NCI-H2081 (cell line): Measurements from ENCODE around the gene ANKLE1.
"Not testable (repeated sequence)": the region's sequence is repeated elsewhere in the genome, so short reads cannot be mapped to it uniquely, and the experiment has no call there.

Experiments
- DNase-seq, 2 experiments: peaks; one replicate each; lab custom pipeline; 2025; lab: John Stamatoyannopoulos, UW

ANKLE1 gene

DNA sequence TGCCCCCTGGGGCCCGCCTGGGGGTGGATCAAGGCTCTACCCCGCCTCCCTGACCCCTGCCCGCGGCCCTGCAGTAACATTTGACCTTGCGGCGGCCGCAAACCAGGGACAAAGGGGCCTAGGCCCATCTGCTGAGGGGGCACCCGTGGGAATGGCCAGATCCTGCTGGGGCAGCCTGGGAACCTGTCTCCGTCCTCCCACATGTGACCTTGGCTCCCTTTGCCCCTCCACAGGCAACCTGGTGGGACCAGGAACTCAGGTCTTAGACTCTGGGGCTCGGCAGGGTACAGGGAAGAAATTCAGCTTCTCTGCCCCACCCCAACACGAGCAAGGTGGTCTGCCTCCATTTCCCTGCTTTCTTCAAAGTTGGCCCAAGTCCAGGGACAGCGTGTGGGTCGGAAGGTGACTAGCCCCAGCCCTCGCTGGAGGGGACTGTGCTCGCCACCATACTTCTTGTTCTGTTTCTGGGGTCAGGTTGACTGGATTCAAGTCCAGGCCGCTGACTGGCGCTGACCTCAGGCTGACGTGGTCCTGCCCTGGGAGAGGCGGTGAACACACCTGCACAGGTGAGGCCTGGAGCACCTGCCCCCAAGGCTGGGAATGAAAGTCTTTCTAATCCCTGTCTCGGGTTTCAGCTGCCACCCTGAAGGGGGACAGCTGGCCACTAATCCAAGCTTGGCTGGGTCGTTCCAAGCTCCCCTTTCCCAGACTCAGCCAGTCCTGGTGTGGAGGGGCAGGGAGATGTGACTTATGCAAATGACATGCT, 33.5 kb upstream of the ANKLE1 start:
- no peak for DNase-seq

DNA sequence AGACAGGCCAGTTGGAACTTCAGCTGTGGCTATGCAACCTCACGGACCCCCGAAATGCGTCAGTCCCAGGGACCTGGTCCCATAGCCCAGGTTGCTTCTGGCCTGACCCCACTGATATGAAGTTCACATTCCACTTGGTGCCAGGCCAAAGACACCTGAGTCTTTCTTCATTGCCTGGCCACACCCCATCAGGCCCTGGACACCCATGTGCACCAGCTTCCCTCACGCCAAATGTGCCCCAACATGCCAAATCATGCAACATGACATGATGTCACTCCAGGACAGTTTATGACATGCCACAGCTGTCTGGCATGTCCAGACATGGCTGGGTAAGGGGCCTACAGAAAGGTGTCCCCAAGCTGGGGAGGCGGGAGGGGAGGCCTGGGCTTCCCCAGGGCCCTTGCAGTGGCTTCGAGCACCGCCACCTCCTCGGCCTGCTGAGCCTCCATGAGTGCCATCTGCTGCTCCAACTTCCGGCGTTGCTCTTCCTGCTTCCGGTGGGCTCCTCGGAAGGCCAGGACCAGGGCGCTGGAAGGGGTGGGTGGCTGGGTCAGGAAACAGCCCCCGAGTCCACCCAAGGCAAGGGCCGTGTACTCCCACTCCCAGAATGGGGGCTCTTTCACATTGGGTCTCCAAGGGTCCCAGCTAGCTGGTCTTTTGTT, 31.7 kb upstream of the ANKLE1 start:
- no peak for DNase-seq

DNA sequence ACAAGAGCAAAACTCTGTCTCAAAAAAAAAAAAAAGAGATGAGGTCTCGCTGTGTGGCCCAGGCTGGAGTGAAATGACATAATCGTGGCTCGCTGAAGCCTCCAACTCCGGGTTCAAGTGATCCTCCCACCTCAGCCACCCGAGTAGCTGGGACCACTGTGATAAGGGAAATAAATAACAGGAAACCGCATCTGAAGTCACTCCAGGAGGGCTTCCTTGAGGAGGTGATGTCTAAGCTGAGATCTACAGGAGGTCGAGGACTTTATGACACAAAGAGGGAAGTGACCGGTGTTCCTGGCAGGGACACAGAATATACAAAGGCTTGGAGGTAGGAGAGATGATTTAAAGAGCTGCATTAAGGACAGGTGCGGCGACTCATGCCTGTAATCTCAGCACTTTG, 27.1 kb upstream of the ANKLE1 start:
- DNase-seq: no peak

DNA sequence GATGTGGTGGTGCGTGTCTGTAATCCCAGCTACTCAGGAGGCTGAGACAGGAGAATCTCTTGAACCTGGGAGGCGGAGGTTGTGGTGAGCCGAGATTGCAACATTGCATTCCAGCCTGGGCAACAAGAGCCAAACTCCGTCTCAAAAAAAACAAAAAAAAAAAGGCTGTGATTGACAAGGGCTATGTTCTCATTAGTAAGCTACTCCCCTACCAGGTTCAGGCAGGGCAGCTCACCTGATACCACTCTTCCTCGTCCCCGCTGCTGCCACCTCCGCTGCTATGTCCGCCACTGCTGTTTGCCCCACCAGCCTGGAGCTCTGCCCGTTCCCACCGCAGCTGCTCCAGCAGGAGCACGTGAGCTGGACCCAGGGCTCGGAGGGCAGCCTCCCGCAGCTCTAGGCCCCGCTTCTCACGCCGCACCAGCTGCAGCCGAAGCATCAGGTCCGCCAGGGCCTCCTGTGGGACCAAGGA, 26.5 kb upstream of the ANKLE1 start:
- no peak for DNase-seq

DNA sequence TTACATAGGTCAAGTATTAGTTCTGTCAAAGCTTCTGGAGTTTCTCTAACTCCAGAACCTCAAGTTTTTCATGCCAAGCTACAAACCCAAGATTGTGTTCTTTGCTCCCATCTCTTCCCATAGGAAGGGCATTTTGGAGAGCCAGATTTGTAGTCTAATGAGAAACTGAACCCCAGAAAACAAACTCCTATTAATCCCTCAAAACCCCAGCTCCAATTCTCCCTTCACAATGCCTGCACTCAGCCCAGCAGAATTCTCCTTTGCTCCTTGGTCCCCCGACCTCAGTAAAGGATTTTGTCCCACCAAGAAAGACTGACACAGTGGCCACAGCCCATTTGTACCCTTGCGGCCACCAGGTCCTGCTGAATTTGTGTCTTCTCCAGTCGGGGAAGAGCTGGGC, 25.6 kb upstream of the ANKLE1 start:
- no peak for DNase-seq

DNA sequence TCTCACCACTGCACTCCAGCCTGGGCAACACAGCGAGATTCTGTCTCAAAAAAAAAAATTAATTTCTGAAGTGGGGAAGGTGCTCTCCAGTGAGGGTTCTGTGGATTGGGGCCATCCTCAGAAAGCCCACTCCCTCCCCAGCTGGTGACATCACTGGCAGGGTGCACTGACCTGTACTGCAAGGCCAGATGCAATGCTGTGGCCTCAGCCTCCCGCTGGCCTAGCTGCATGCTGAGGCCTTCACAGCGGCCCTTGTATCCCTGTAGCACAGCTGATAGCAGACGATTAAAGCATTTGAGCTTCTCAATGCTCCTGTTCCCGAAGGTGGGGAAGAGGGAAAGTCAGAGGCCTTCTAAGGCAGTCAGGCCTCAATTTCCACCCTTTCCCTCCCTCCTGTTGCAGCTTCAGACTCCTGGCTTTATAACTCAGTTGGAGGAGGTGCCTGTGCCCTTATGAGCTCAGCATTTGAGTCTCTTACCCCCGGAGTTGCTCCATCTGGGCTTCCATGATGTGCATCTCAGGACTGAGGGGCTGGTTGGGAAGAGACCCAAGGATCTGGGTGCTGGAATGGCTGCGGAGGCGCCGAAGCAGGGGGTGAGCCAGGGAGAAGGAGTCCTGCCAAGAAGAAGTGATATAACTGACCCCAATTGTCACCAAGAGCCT, 22.5 kb upstream of the ANKLE1 start:
- DNase-seq: no peak

DNA sequence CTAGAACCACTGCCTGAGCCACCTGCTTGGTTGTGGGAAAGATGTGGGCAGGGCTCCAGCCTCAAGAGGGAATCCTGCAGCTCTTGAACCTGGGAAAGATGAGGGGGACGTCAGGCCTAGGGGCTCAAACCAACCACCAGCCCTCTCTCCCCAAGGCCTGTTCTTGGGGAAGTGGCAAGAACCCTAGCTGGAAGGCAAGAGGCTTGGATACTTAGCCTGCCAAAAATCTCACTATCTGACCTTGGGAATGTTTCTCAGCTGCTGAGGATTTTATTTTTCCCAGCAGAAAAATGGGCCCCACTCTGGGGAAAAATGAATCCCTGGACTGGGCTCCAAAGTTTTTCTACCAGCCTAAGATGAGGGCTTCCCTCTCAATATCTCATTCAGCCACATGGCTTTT, 21.8 kb upstream of the ANKLE1 start:
- DNase-seq: no peak

DNA sequence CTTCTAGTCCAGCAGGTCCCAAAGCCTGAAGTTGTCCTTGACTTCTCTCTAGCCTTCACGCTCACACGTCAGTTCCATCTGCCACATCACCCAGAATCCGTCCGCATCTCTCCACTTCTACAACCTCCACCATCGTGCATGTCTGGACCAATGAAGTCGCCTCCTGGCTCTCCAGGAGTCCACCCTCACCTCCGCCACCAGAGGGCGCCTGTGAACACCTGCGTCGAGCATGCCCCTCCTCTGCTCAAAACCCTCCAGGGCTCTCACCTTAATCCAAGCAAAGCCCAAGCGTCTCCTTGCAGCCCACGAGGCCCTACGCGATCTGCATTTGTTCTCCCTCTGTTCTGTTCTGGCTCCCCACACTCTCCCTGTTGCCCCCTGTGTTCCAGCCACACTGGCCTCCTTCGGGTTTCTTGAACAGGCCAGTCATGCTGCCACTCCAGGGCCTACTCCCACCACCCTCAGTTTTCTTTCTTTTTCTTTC, 20.8 kb upstream of the ANKLE1 start:
- peak; percentile 65 to 74 for DNase-seq

DNA sequence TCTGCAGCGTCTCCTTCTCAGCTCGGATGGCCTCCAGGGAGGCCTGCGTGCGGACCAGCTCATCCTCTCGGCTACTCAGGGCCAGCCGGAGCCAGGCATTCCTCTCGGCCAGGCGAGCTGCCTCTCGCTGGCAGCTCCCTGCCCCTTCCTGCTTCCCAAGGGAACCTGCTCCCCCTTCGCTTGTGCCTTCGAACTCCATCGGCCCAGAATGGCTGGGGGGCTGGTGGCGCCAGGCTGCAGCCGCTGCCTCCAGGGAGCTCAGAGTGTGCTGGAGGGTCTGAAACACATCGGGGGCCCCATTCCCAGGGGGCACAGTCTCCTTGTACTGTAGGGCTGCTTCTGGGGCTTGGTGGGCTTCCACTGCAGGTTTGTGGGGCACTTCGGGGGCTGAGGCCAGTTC, 19.1 kb upstream of the ANKLE1 start:
- DNase-seq: no peak

DNA sequence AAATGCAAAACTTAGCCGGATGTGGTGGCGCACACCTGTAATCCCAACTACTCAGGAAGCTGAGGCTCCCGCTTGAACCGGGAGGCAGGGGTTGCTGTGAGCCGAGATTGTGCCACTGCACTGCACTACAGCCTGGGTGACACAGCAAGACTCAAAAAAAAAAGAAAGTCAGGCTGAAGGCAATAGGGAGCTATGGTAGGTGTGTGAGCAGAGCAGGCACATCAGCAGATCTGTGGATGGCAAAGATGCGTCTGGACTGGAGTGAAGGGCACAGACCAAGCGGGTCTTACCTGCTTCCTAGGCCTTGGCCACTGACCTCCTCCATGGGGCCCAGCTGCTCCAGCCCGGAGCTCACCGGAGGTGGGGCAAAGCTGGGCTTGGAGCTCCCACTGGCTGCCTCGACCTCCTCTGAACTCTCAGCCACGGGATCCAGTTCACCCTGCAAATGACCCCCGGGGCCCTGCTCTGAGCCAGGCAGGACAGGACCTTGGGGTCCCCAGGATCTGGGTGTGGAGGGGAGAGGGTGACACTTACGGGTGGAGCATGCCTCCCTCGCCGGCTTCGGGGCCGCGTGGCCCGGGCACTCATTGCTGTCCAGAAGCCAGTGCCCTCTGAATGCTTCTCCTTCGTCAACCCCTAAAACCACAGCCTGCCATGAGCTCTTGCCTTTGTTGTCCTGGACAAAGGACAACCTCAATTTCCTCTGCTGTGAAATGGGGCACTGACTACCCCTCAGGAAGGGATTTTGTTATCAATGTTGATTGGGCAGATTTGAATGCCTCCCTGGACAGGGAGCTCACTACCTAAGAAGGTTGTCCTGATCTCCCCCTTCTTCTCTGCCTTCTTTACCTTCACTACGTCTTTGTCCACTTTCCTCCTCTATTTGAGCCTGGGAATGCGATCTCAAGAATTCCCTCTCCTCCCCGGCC, 17.7 kb upstream of the ANKLE1 start:
- no peak for DNase-seq

DNA sequence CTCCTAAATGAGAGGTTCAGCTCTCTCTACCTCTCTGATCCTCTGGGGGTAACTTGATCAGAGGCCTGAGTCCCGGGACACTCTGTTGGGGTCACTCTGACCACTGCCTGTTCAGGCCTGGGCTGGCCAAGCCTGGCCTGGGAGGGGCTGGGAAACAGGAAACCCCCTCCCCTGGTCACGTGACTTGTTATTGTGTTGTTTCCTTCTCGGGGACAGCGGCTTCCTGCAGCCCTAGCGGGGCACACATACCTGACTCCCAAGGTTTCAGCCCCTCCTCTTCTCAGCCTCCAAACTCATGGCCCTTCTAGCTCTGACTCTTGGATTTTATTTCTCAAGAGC, 17.1 kb upstream of the ANKLE1 start, which contains the start of gene USHBP1:
Gene USHBP1, minus strand, starts transcription at position 105 of the 339 bp plus-strand sequence. CDS start 446 bp downstream, outside the sequence.
- no peak for DNase-seq

DNA sequence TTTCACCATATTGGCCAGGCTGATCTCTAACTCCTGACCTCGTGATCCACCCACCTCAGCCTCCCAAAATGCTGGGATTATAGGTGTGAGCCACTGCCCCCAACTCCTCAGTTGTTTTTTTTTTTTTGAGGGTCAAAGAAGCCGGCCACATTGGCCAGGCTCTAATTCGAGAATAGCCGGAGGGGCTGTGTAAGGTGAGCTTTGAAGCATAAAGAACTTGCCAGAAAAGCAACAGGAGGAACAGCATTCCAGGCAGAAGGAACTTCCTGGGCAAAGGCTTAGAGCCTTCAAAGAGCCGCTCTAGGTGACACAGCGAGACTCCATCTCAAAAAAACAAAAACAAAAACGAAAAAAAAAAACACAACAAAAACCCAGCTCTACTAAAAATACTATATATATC, 15.7 kb upstream of the ANKLE1 start:
- DNase-seq: no peak

DNA sequence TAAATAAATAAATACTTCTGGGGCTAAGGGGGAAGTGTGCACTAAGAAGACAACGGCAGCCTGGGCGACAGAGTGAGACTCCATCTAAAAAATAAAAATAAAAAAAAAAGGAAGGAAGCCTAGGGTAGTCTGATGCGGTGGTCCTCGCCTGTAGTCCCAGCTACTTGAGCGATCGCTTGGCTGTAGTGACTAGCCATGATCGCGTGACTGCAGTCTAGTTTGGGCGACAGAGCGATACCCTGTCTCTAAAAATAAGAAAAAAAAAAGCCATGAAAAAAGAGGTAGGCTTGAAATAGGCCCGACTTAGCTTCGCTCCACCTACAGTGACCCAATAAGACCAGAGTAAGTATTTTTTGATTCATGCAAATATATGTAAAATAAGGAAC, 15.1 kb upstream of the ANKLE1 start:
- DNase-seq: no peak

DNA sequence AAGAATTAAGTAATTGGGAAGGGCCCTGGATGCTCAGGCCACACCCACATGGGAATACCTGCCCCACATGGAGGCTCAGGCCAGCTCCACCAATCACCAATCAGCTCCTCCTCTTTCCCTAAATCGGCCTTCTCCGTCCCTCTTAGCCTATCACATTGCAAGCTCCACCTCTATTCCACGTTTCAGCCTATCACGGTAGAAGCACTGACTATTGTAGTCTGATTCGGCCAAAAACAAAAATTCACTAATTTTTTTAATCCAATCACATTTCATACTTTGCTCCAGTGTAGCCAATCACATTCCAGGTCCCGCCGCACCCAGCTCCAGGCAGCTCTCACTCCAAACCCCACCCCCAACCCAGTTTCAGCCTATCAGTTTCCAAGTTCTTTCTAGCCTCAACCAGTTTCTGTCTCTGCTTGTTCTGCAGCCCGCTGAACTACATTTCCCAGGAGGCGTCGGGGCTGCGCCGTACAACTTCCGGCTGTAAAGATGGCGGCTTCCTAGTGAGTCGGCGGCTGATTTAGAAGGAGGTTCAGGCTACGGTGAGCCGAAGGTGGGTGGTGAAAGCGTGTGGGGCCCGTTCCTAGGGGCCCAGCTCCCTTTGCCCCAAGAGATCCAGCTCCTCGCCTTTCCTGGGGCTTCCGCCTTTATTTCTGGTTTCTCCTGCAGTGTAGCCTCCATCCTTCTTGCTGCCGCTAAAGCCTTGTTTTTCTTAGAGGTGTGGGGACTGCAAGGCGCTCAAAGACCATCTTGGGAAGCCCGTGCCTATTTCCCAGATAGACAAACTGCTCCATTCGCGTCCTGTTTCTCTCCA, 14.5 kb upstream of the ANKLE1 start, which contains the start of gene BABAM1:
Gene BABAM1, plus strand, starts transcription at position 469 of the 814 bp plus-strand sequence. CDS start 1,364 bp downstream, outside the sequence.
- peak; percentile 94 to 99 for DNase-seq

DNA sequence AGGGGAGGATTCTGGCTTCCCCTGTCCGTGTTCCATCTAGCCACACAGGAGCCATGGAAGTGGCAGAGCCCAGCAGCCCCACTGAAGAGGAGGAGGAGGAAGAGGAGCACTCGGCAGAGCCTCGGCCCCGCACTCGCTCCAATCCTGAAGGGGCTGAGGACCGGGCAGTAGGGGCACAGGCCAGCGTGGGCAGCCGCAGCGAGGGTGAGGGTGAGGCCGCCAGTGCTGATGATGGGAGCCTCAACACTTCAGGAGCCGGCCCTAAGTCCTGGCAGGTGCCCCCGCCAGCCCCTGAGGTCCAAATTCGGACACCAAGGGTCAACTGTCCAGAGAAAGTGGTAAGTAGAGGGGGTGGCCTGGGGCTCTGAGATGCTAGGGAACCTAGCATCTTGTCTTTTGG, 12.9 kb upstream of the ANKLE1 start:
- DNase-seq: no peak

DNA sequence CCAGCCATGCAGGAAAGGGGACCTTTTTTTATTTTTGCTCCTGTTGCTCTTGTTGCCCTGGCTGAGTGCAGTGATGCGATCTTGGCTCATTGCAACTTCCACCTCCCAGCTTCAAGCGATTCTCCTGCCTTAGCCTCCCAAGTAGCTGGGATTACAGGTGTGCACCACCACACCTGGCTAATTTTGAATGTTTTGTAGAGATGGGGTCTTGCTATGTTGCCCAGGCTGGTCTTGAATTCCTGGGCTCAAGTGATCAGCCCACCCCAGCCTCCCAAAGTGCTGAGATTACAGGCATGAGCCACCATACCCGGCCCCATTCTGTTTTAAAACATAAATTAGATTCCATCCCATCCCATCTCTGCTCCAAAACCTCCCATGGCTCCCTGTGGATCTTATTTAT, 6.8 kb upstream of the ANKLE1 start:
- not testable (repeated sequence) for DNase-seq

DNA sequence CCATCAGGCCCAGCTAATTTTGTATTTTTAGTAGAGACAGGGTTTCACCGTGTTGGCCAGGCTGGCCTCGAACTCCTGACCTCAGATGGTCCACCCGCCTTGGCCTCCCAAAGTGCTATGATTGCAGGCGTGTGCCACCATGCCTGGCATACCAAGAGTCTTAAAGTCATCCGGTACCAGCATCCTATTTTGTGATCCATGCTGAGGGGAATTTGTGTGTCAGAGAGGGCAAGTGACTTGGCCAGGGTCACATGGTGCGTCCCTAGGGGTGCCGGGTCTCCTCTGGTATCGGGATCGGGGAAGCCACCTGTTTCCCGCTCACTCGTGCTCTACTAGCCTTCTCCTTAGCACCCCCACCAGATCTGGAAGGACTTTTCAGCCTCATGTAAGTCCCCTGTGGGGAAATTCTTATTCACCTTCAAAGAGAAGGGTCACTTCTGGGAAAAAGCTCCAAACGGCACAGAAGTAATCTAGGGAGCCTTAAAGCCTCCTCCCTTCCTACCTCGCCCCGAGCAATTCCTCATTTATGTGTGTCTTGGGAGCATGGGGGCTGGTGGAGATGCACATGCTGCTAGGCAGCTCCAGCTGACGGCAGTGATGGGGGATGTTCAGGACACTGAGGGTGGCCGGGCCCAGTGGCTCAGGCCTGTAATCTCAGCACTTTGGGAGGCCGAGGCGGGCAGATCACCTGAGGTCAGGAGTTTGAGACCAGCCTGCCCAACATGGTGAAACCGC, 6.1 kb upstream of the ANKLE1 start:
- DNase-seq: no peak

DNA sequence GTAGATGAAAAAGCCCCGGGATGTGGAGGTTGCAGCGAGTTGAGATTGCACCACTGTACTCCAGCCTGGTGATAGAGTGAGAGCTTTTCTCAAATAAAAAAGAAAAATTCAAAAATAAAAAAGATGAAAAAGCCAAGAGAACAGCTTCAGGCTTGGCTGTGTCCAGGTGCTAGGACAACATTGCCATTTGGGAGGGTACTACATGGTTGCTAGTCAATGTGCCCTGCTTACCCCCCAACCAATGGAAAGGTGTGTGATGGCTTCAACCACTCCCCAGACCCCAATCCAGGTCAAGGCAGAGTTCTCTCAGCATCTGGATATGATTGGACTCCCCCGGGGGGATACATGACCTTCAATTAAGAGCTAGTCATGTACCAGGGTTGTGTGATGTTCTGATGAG, 2.3 kb upstream of the ANKLE1 start:
- DNase-seq: no peak

DNA sequence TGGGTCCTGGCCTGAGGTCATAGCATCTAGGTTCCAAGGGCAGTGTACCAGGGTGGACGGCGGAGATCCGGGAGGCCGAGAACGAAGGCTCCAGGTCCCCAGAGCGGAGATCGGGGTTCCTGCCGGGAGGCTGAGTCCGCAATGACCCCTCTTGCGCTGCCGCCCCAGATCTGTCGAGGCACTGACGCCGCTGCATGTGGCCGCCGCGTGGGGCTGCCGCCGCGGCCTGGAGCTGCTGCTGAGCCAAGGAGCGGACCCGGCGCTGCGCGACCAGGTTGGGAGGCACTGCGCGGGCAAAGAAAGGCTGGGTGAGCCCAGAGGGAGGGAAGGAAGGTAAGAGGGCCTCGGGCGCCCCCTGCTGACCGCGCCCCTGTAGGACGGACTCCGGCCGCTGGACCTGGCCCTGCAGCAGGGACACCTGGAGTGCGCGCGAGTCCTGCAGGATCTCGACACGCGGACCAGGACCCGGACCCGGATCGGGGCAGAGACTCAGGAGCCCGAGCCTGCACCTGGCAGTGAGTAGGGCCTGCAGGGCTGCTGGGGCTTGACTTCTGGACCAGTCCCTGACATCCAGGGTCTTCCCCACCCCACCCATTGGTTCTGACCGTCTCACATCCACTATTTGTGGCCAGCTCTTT, 906 bp downstream of the ANKLE1 start:
- DNase-seq: peak; percentile 79 to 81
